ENCODE results near the gene PRIMA1. TPM values are rescaled to one million over a fixed set of nuclear protein-coding genes. Genes with fewer than 3 reads are reported as not detected.

Gene PRIMA1
- total and polyA plus RNA-seq, 2 experiments from 2014 or later: 2.1 to 3.5 TPM

- TF ChIP-seq ETS1 (IDR thresholded peaks at IDR 0.05): no peak
- no peak for TF ChIP-seq EZH2phosphoT487 (IDR thresholded peaks at IDR 0.05; ENCODE audit: unreplicated experiment)
- no peak for TF ChIP-seq ZNF114 (CRISPR knock-in tag; IDR thresholded peaks at IDR 0.05)
- no peak for TF ChIP-seq CTCF (conservative IDR thresholded peaks at IDR 0.05; ENCODE audit: low read depth in 2 of 2)
- no peak for TF ChIP-seq POLR2AphosphoS5 (IDR thresholded peaks at IDR 0.05; ENCODE audit: low read depth)
- no peak for TF ChIP-seq JUNB (IDR thresholded peaks at IDR 0.05; ENCODE audit: unreplicated experiment)
- TF ChIP-seq EZH2 (IDR thresholded peaks at IDR 0.05; ENCODE audit: low read depth, unreplicated experiment): no peak
Measured at GRCh38 chr14:93797536-93797935, 9.3 kb upstream of the PRIMA1 start (continued).

GRCh38 chr14:93797071-93797470 lies 8.8 kb upstream of the PRIMA1 start:
- no peak overlapping the region for H3K27ac ChIP-seq (ENCODE audit: low read depth)
- H3K9me3 Mint-ChIP-seq: no peaks in the 10 kb centered on the region
- no peak for DNase-seq (ENCODE audit: low spot score)
- ATAC-seq: no peak
- H3K27me3 ChIP-seq (ENCODE audit: insufficient read depth): no peaks in the 10 kb centered on the region
- no peak overlapping the region for H3K4me2 ChIP-seq
- no peaks in the 10 kb centered on the region for H3K36me3 ChIP-seq (ENCODE audit: insufficient read depth)
- no peaks in the 10 kb centered on the region; the same call in 2 of the 3 replicates for H3K4me1 Mint-ChIP-seq
- no peaks in the 10 kb centered on the region for H3F3A ChIP-seq (replicated peaks; ENCODE audit: low read depth)
- H3K27ac Mint-ChIP-seq: no peak overlapping the region
- no peaks in the 10 kb centered on the region for H3K79me2 ChIP-seq (replicated peaks; ENCODE audit: insufficient read depth)
- no peak overlapping the region for H2AFZ ChIP-seq
- H3K9me2 ChIP-seq (ENCODE audit: insufficient read depth): peaks cover 5% of the 10 kb centered on the region; the same call in 1 of the 2 replicates
- H3K4me1 ChIP-seq (ENCODE audit: insufficient read depth): no peaks in the 10 kb centered on the region
- no peak overlapping the region for H3K4me3 Mint-ChIP-seq
- no peak overlapping the region for H3K4me3 ChIP-seq
- no peaks in the 10 kb centered on the region for H4K20me1 ChIP-seq (replicated peaks; ENCODE audit: insufficient read depth)
- H3K27me3 Mint-ChIP-seq (ENCODE audit: insufficient read depth, low read depth, poor library complexity): peaks cover 4% of the 10 kb centered on the region
- no peaks in the 10 kb centered on the region; the same call in 2 of the 3 replicates for H3K36me3 Mint-ChIP-seq (ENCODE audit: low read depth)
- TF ChIP-seq EZH2phosphoT487 (IDR thresholded peaks at IDR 0.05; ENCODE audit: unreplicated experiment) (no peak), NANOG (IDR thresholded peaks at IDR 0.05; ENCODE audit: borderline replicate concordance) (no peak), CREB1 (CRISPR knock-in tag; IDR thresholded peaks at IDR 0.05; ENCODE audit: low read depth) (no peak), EZH2 (IDR thresholded peaks at IDR 0.05; ENCODE audit: low read depth, unreplicated experiment) (no peak), ZNF331 (CRISPR knock-in tag; IDR thresholded peaks at IDR 0.05; ENCODE audit: low read depth) (no peak), ZNF462 (CRISPR knock-in tag; IDR thresholded peaks at IDR 0.05) (no peak), ZNF114 (CRISPR knock-in tag; IDR thresholded peaks at IDR 0.05) (no peak), POLR2AphosphoS5 (IDR thresholded peaks at IDR 0.05; ENCODE audit: low read depth) (no peak), ETS1 (IDR thresholded peaks at IDR 0.05) (no peak), JUNB (IDR thresholded peaks at IDR 0.05; ENCODE audit: unreplicated experiment) (no peak), STAT1 (IDR thresholded peaks at IDR 0.05; ENCODE audit: unreplicated experiment) (no peak), CTCF (conservative IDR thresholded peaks at IDR 0.05; ENCODE audit: low read depth in 2 of 2) (no peak)

All from GM23338 (cell line).